Neural progenitor cell (in vitro differentiated cells): Measurements from ENCODE around the gene PLB1. TPM values are rescaled to one million over a fixed set of nuclear protein-coding genes. Genes with fewer than 3 reads are reported as not detected.

Experiments used
- DNase-seq: peaks from one replicate; pipeline ENCODE4 v3.0.0-alpha.2; 2016; ENCODE audit warnings: low spot score
- H2AFZ ChIP-seq: fragments of 200-600 bp; sonication (generic); replicated peaks from 2 replicates; pipeline ENCODE4 v1.6.1; 2016; ENCODE audit warnings: antibody characterized with exemption
- H3F3A ChIP-seq: fragments of 200-600 bp; sonication (generic); 2 replicates; pipeline ENCODE4 v1.6.1; 2016; ENCODE audit warnings: antibody characterized with exemption, low read depth
- H3K27ac ChIP-seq: fragments of 200-600 bp; sonication (generic); 2 replicates; pipeline ENCODE4 v1.5.1; 2016; ENCODE audit warnings: mild to moderate bottlenecking
- H3K27me3 ChIP-seq: fragments of 200-600 bp; sonication (generic); 2 replicates; pipeline ENCODE4 v1.6.1; 2016; ENCODE audit warnings: mild to moderate bottlenecking, moderate library complexity
- H3K36me3 ChIP-seq: fragments of 200-600 bp; sonication (generic); 2 replicates; pipeline ENCODE4 v1.5.1; 2016
- H3K4me1 ChIP-seq: fragments of 200-600 bp; sonication (generic); 2 replicates; pipeline ENCODE4 v1.6.1; 2016; ENCODE audit warnings: mixed run types
- H3K4me2 ChIP-seq: fragments of 200-600 bp; sonication (generic); 2 replicates; pipeline ENCODE4 v1.6.1; 2016
- H3K4me3 ChIP-seq: fragments of 200-600 bp; sonication (generic); 2 replicates; pipeline ENCODE4 v1.5.1; 2016
- H3K79me2 ChIP-seq: fragments of 200-600 bp; sonication (generic); 2 replicates; pipeline ENCODE4 v1.6.1; 2016; ENCODE audit warnings: low read depth
- H3K9ac ChIP-seq: fragments of 200-600 bp; sonication (generic); 2 replicates; pipeline ENCODE4 v1.6.1; 2016
- H3K9me3 ChIP-seq: fragments of 200-600 bp; sonication (generic); 2 replicates; pipeline ENCODE4 v1.5.1; 2016; ENCODE audit warnings: low read depth
- H4K20me1 ChIP-seq: fragments of 200-600 bp; sonication (generic); 2 replicates; pipeline ENCODE4 v1.6.1; 2016; ENCODE audit warnings: low read depth
- H3K27ac Mint-ChIP-seq: 3 replicates; pipeline ENCODE4 v1.8.0; 2021; ENCODE audit warnings: mixed read lengths
- H3K27me3 Mint-ChIP-seq: 2 replicates; pipeline ENCODE4 v1.8.0; 2022; ENCODE audit warnings: low read depth, mild to moderate bottlenecking, inconsistent platforms, moderate library complexity, mixed read lengths; ENCODE audit not compliant: insufficient read depth
- H3K36me3 Mint-ChIP-seq: 3 replicates; pipeline ENCODE4 v1.8.0; 2021; ENCODE audit warnings: mixed read lengths
- H3K4me1 Mint-ChIP-seq: 3 replicates; pipeline ENCODE4 v1.8.0; 2021; ENCODE audit warnings: mixed read lengths
- H3K4me3 Mint-ChIP-seq: 3 replicates; pipeline ENCODE4 v1.8.0; 2021; ENCODE audit warnings: mild to moderate bottlenecking, moderate library complexity, mixed read lengths
- H3K9me3 Mint-ChIP-seq: 3 replicates; pipeline ENCODE4 v1.8.0; 2020; ENCODE audit warnings: mixed read lengths
- CTCF ChIP-seq: fragments of 200-600 bp; sonication (generic); IDR thresholded peaks from 2 replicates; pipeline ENCODE4 v1.5.1; 2017; ENCODE audit warnings: antibody characterized with exemption, mild to moderate bottlenecking
- EZH2 ChIP-seq: fragments of 200-600 bp; sonication (generic); IDR thresholded peaks from 2 replicates; pipeline ENCODE4 v1.6.1; 2017; ENCODE audit warnings: antibody characterized with exemption, mild to moderate bottlenecking, moderate library complexity
- EZH2phosphoT487 ChIP-seq: fragments of 200-600 bp; sonication (generic); IDR thresholded peaks from 2 replicates; pipeline ENCODE4 v1.6.1; 2017; ENCODE audit warnings: antibody characterized with exemption
- total RNA-seq: library from RNA; depleted of rRNA; stranded (reverse); fragments of >200 nt; gene quantifications from 2 replicates; pipeline ENCODE4 v1.2.3, GENCODE V29; 2015; ENCODE audit warnings: low replicate concordance

Gene PLB1
- total RNA-seq, 1 donor from 2014 or later = not detected

DNA sequence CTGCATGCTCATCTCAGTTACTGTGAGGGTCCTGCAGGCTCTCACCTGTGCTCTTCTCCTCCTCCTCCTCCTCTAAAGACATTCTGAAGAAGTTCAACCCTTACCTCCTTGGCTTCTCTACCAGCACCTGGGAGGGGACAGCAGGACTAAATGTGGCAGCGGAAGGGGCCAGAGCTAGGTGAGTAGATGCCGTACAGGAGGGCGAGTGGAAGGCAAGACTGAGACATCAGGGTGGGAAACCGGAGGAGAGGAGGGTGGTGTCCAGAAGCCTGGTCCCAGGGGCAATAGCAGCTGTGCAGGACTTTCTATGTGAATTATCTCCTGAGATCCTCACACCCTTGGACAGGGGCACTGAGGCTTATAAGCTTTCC, 124.9 kb downstream of the PLB1 start:
- H3K4me3 Mint-ChIP-seq = peak overlapping the region; percentile 78
- peaks cover 26% of the 10 kb centered on the region for H3K4me1 ChIP-seq
- peak overlapping the region; percentile 58 for H3K4me2 ChIP-seq
- peak overlapping the region; percentile 59 for H3K27ac Mint-ChIP-seq
- peaks cover 26% of the 10 kb centered on the region for H3K27me3 Mint-ChIP-seq
- H2AFZ ChIP-seq = no peak overlapping the region
- no peaks in the 10 kb centered on the region for H3K36me3 Mint-ChIP-seq
- H3K27me3 ChIP-seq = no peaks in the 10 kb centered on the region
- no peak overlapping the region for H3K9ac ChIP-seq
- no peaks in the 10 kb centered on the region for H3K36me3 ChIP-seq
- H4K20me1 ChIP-seq = no peaks in the 10 kb centered on the region
- H3K79me2 ChIP-seq = no peaks in the 10 kb centered on the region
- TF ChIP-seq EZH2phosphoT487 (no peak), CTCF (no peak), EZH2 (no peak)
- peaks cover 23% of the 10 kb centered on the region for H3F3A ChIP-seq
- H3K9me3 ChIP-seq = no peaks in the 10 kb centered on the region
- DNase-seq = no peak
- peaks cover 51% of the 10 kb centered on the region for H3K4me1 Mint-ChIP-seq
- H3K4me3 ChIP-seq = no peak overlapping the region
- H3K27ac ChIP-seq = no peak overlapping the region
- H3K9me3 Mint-ChIP-seq = no peaks in the 10 kb centered on the region

GRCh38 chr2:28621172-28622100, 125.6 kb downstream of the PLB1 start:
- DNase-seq = peak; percentile 70
- H2AFZ ChIP-seq = peak overlapping the region; percentile 4
- peaks cover 27% of the 10 kb centered on the region for H3K27me3 Mint-ChIP-seq

GRCh38 chr2:28622101-28622499, 126.2 kb downstream of the PLB1 start:
- Histone ChIP-seq H3F3A (peaks cover 23% of the 10 kb centered on the region), H3K4me3 (no peak overlapping the region), H3K79me2 (no peaks in the 10 kb centered on the region), H3K9ac (no peak overlapping the region), H4K20me1 (no peaks in the 10 kb centered on the region), H3K36me3 (no peaks in the 10 kb centered on the region), H3K4me1 (peaks cover 26% of the 10 kb centered on the region), H3K27me3 (no peaks in the 10 kb centered on the region), H3K27ac (peak overlapping the region; percentile 53), H3K4me2 (peak overlapping the region; percentile 58), H3K9me3 (no peaks in the 10 kb centered on the region), H2AFZ (peak overlapping the region; percentile 4)
- no peaks in the 10 kb centered on the region for H3K9me3 Mint-ChIP-seq
- peaks cover 27% of the 10 kb centered on the region for H3K27me3 Mint-ChIP-seq
- H3K4me3 Mint-ChIP-seq = peak overlapping the region; percentile 54
- no peak for TF ChIP-seq CTCF
- no peak for TF ChIP-seq EZH2
- no peak for TF ChIP-seq EZH2phosphoT487
- H3K36me3 Mint-ChIP-seq = no peaks in the 10 kb centered on the region
- peaks cover 56% of the 10 kb centered on the region for H3K4me1 Mint-ChIP-seq
- H3K27ac Mint-ChIP-seq = peak overlapping the region; percentile 59
- DNase-seq = no peak

More at GRCh38 chr2:28621172-28622100, 125.6 kb downstream of the PLB1 start:
- Histone ChIP-seq H3K4me3 (no peak overlapping the region), H3K9ac (no peak overlapping the region), H3K27ac (peak overlapping the region; percentile 53), H3K9me3 (no peaks in the 10 kb centered on the region), H3K4me2 (peak overlapping the region; percentile 58), H4K20me1 (no peaks in the 10 kb centered on the region), H3F3A (peaks cover 23% of the 10 kb centered on the region), H3K36me3 (no peaks in the 10 kb centered on the region), H3K27me3 (no peaks in the 10 kb centered on the region), H3K79me2 (no peaks in the 10 kb centered on the region), H3K4me1 (peaks cover 26% of the 10 kb centered on the region)
- no peaks in the 10 kb centered on the region for H3K36me3 Mint-ChIP-seq
- H3K4me3 Mint-ChIP-seq = peak overlapping the region; percentile 78
- peak; percentile 45 for TF ChIP-seq CTCF
- TF ChIP-seq EZH2phosphoT487 = no peak
- peak overlapping the region; percentile 59 for H3K27ac Mint-ChIP-seq
- peaks cover 54% of the 10 kb centered on the region for H3K4me1 Mint-ChIP-seq
- no peaks in the 10 kb centered on the region for H3K9me3 Mint-ChIP-seq
